Measurements from ENCODE around the gene RPS6KB2. TPM values are rescaled to one million over a fixed set of nuclear protein-coding genes. Genes with fewer than 3 reads are reported as not detected.
"Not testable (repeated sequence)": the region's sequence is repeated elsewhere in the genome, so short reads cannot be mapped to it uniquely, and the experiment has no call there.

Gene RPS6KB2
- total RNA-seq, 1 donor: 52.1 TPM

GRCh38 chr11:67393990-67394389 is 34.3 kb upstream of the RPS6KB2 start:
- H3K9me3 ChIP-seq (ENCODE audit: low read depth, low read length): no peaks in the 10 kb centered on the region
- H3K4me1 ChIP-seq (ENCODE audit: insufficient read depth, low read length): peaks cover 52% of the 10 kb centered on the region
- H3K27me3 ChIP-seq (ENCODE audit: insufficient read depth, low read length): no peaks in the 10 kb centered on the region

GRCh38 chr11:67395555-67396258 is 32.6 kb upstream of the RPS6KB2 start:
- Histone ChIP-seq H3K4me1 (ENCODE audit: insufficient read depth, low read length) (peaks cover 60% of the 10 kb centered on the region), H3K9me3 (ENCODE audit: low read depth, low read length) (no peaks in the 10 kb centered on the region), H3K27me3 (ENCODE audit: insufficient read depth, low read length) (no peaks in the 10 kb centered on the region), H3K4me3 (ENCODE audit: low read length) (no peak overlapping the region)

More at GRCh38 chr11:67393990-67394389, 34.3 kb upstream of the RPS6KB2 start:
- no peak overlapping the region for H3K4me3 ChIP-seq (ENCODE audit: low read length)

- no peaks in the 10 kb centered on the region for H3K9me3 ChIP-seq (ENCODE audit: low read depth, low read length)
- H3K27me3 ChIP-seq (ENCODE audit: insufficient read depth, low read length): no peaks in the 10 kb centered on the region
- no peak overlapping the region for H3K4me3 ChIP-seq (ENCODE audit: low read length)
- H3K4me1 ChIP-seq (ENCODE audit: insufficient read depth, low read length): peaks cover 59% of the 10 kb centered on the region
These were observed 32.1 kb upstream of the RPS6KB2 start for GRCh38 chr11:67396259-67396581.

GRCh38 chr11:67396587-67397389 is 31.5 kb upstream of the RPS6KB2 start:
- H3K4me3 ChIP-seq (ENCODE audit: low read length): no peak overlapping the region
- H3K9me3 ChIP-seq (ENCODE audit: low read depth, low read length): no peaks in the 10 kb centered on the region
- no peaks in the 10 kb centered on the region for H3K27me3 ChIP-seq (ENCODE audit: insufficient read depth, low read length)
- peaks cover 56% of the 10 kb centered on the region for H3K4me1 ChIP-seq (ENCODE audit: insufficient read depth, low read length)

GRCh38 chr11:67397536-67397935 is 30.8 kb upstream of the RPS6KB2 start:
- no peaks in the 10 kb centered on the region for H3K27me3 ChIP-seq (ENCODE audit: insufficient read depth, low read length)
- H3K4me3 ChIP-seq (ENCODE audit: low read length): no peak overlapping the region
- H3K4me1 ChIP-seq (ENCODE audit: insufficient read depth, low read length): peaks cover 58% of the 10 kb centered on the region
- no peaks in the 10 kb centered on the region for H3K9me3 ChIP-seq (ENCODE audit: low read depth, low read length)

- no peak overlapping the region for H3K4me3 ChIP-seq (ENCODE audit: low read length)
- H3K27me3 ChIP-seq (ENCODE audit: insufficient read depth, low read length): no peaks in the 10 kb centered on the region
- no peaks in the 10 kb centered on the region for H3K9me3 ChIP-seq (ENCODE audit: low read depth, low read length)
- H3K4me1 ChIP-seq (ENCODE audit: insufficient read depth, low read length): peaks cover 60% of the 10 kb centered on the region
These were observed 30.2 kb upstream of the RPS6KB2 start for GRCh38 chr11:67397986-67398660.

GRCh38 chr11:67398661-67399563 is 29.4 kb upstream of the RPS6KB2 start:
- no peaks in the 10 kb centered on the region for H3K27me3 ChIP-seq (ENCODE audit: insufficient read depth, low read length)
- no peak overlapping the region for H3K4me3 ChIP-seq (ENCODE audit: low read length)
- H3K4me1 ChIP-seq (ENCODE audit: insufficient read depth, low read length): peaks cover 68% of the 10 kb centered on the region
- H3K9me3 ChIP-seq (ENCODE audit: low read depth, low read length): no peaks in the 10 kb centered on the region

- peak overlapping the region; percentile 86 for H3K4me3 ChIP-seq (ENCODE audit: low read length)
- no peaks in the 10 kb centered on the region for H3K9me3 ChIP-seq (ENCODE audit: low read depth, low read length)
- no peaks in the 10 kb centered on the region for H3K27me3 ChIP-seq (ENCODE audit: insufficient read depth, low read length)
- H3K4me1 ChIP-seq (ENCODE audit: insufficient read depth, low read length): peaks cover 83% of the 10 kb centered on the region
These were observed 27.9 kb upstream of the RPS6KB2 start for GRCh38 chr11:67400251-67400941.

GRCh38 chr11:67400942-67401494 is 27.3 kb upstream of the RPS6KB2 start:
- Histone ChIP-seq H3K27me3 (ENCODE audit: insufficient read depth, low read length) (no peaks in the 10 kb centered on the region), H3K4me1 (ENCODE audit: insufficient read depth, low read length) (peaks cover 89% of the 10 kb centered on the region), H3K4me3 (ENCODE audit: low read length) (peak overlapping the region; percentile 86), H3K9me3 (ENCODE audit: low read depth, low read length) (no peaks in the 10 kb centered on the region)

- H3K4me1 ChIP-seq (ENCODE audit: insufficient read depth, low read length): peaks cover 92% of the 10 kb centered on the region
- no peaks in the 10 kb centered on the region for H3K27me3 ChIP-seq (ENCODE audit: insufficient read depth, low read length)
- H3K4me3 ChIP-seq (ENCODE audit: low read length): peak within 1 kb of the TSS; percentile 86
- H3K9me3 ChIP-seq (ENCODE audit: low read depth, low read length): no peaks in the 10 kb centered on the region
These were observed 26.7 kb upstream of the RPS6KB2 start, which contains the start of gene PPP1CA for GRCh38 chr11:67401495-67402191. PPP1CA (minus strand) TSS chr11:67401858; CDS start chr11:67401782, 76 bp downstream.

GRCh38 chr11:67402192-67402839 is 26.0 kb upstream of the RPS6KB2 start:
- H3K27me3 ChIP-seq (ENCODE audit: insufficient read depth, low read length); H3K9me3 ChIP-seq (ENCODE audit: low read depth, low read length): not testable (repeated sequence)
- Histone ChIP-seq H3K4me3 (ENCODE audit: low read length) (peak overlapping the region; percentile 41), H3K4me1 (ENCODE audit: insufficient read depth, low read length) (peaks cover 92% of the 10 kb centered on the region)

GRCh38 chr11:67403085-67403484 is 25.2 kb upstream of the RPS6KB2 start:
- not testable (repeated sequence) for H3K27me3 ChIP-seq (ENCODE audit: insufficient read depth, low read length); H3K4me3 ChIP-seq (ENCODE audit: low read length); H3K9me3 ChIP-seq (ENCODE audit: low read depth, low read length)
- H3K4me1 ChIP-seq (ENCODE audit: insufficient read depth, low read length): peaks cover 92% of the 10 kb centered on the region
